HG02678 (cell line): ENCODE results near the gene TRIM15.

ENCODE experiments used
- ATAC-seq: cut with Tn5 transposase; IDR thresholded peaks from one replicate; pipeline ENCODE4 v1.9.1; 2021; ENCODE audit warnings: mild to moderate bottlenecking, moderate library complexity; ENCODE audit not compliant: unreplicated experiment

The TRIM15 gene

GRCh38 chr6:30144811-30145210, 18.5 kb upstream of the TRIM15 start:
- no peak for ATAC-seq

- ATAC-seq = no peak
These were observed 17.5 kb upstream of the TRIM15 start for GRCh38 chr6:30145818-30146217.

- ATAC-seq = no peak
These were observed 16.2 kb upstream of the TRIM15 start for GRCh38 chr6:30147096-30147495.

GRCh38 chr6:30149234-30149633, 14.1 kb upstream of the TRIM15 start:
- no peak for ATAC-seq

GRCh38 chr6:30149858-30150550, 13.3 kb upstream of the TRIM15 start:
- ATAC-seq = no peak

- no peak for ATAC-seq
These were observed 12.5 kb upstream of the TRIM15 start for GRCh38 chr6:30150671-30151395.

- ATAC-seq = no peak
These were observed 11.8 kb upstream of the TRIM15 start for GRCh38 chr6:30151580-30151979.

GRCh38 chr6:30152016-30152673, 11.2 kb upstream of the TRIM15 start:
- no peak for ATAC-seq

GRCh38 chr6:30152910-30153610, 10.3 kb upstream of the TRIM15 start:
- no peak for ATAC-seq

- no peak for ATAC-seq
These were observed 9.3 kb upstream of the TRIM15 start for GRCh38 chr6:30154061-30154460.

GRCh38 chr6:30154709-30155519, 8.4 kb upstream of the TRIM15 start:
- ATAC-seq = no peak

- ATAC-seq = no peak
These were observed 7.7 kb upstream of the TRIM15 start for GRCh38 chr6:30155520-30156261.

- ATAC-seq = no peak
These were observed 7.1 kb upstream of the TRIM15 start for GRCh38 chr6:30156262-30156599.

- no peak for ATAC-seq
These were observed 6.6 kb upstream of the TRIM15 start for GRCh38 chr6:30156774-30157173.

- no peak for ATAC-seq
These were observed 5.8 kb upstream of the TRIM15 start for GRCh38 chr6:30157581-30157980.

GRCh38 chr6:30157999-30158398, 5.3 kb upstream of the TRIM15 start:
- ATAC-seq = no peak

- no peak for ATAC-seq
These were observed 4.8 kb upstream of the TRIM15 start for GRCh38 chr6:30158475-30159040.

GRCh38 chr6:30160008-30160784, 3.1 kb upstream of the TRIM15 start:
- ATAC-seq = no peak
